HL-60 (cell line): ENCODE results near the gene EXOC6B.

Source experiments
- DNase-seq, 2 experiments: peaks; one replicate each; pipeline ENCODE4 v3.0.0-alpha.2; 2010 to 2020; ENCODE audit warnings: low read depth in 1 of 2, low spot score in 1 of 2
- H3K27ac ChIP-seq: fragments of 250-450 bp; sonication (Bioruptor Pico); replicated peaks from 2 replicates; pipeline ENCODE4 v1.5.1; 2020; ENCODE audit warnings: mild to moderate bottlenecking, moderate library complexity
- H3K27me3 ChIP-seq: fragments of 250-450 bp; sonication (Bioruptor Pico); 2 replicates; pipeline ENCODE4 v1.5.1; 2021; ENCODE audit warnings: mild to moderate bottlenecking, moderate library complexity; ENCODE audit not compliant: insufficient read depth, poor library complexity, severe bottlenecking
- H3K4me3 ChIP-seq: replicated peaks from 2 replicates; pipeline ENCODE4 v1.5.1; 2011; ENCODE audit warnings: mild to moderate bottlenecking, control low read depth, low read length; ENCODE audit not compliant: insufficient read depth
- GABPA ChIP-seq: IDR thresholded peaks from 2 replicates; pipeline ENCODE4 v1.6.1; 2012; ENCODE audit warnings: low read depth
- POLR2AphosphoS5 ChIP-seq: IDR thresholded peaks from 2 replicates; pipeline ENCODE4 v1.6.1; 2012; ENCODE audit warnings: low read depth
- SPI1 ChIP-seq: IDR thresholded peaks from 2 replicates; pipeline ENCODE4 v1.6.1; 2012; ENCODE audit warnings: low read depth, mild to moderate bottlenecking, borderline replicate concordance
- TF ChIP-seq, protein P1 (sequence below): IDR thresholded peaks from 2 replicates; pipeline ENCODE4 v1.6.1; 2012; ENCODE audit warnings: low read depth; ENCODE audit not compliant: insufficient replicate concordance
- TF ChIP-seq, protein P2 (sequence below): IDR thresholded peaks from one replicate; pipeline ENCODE4 v1.5.1; 2011; ENCODE audit warnings: low read length, control low read depth, inconsistent platforms; ENCODE audit not compliant: insufficient read depth

Gene EXOC6B

DNA sequence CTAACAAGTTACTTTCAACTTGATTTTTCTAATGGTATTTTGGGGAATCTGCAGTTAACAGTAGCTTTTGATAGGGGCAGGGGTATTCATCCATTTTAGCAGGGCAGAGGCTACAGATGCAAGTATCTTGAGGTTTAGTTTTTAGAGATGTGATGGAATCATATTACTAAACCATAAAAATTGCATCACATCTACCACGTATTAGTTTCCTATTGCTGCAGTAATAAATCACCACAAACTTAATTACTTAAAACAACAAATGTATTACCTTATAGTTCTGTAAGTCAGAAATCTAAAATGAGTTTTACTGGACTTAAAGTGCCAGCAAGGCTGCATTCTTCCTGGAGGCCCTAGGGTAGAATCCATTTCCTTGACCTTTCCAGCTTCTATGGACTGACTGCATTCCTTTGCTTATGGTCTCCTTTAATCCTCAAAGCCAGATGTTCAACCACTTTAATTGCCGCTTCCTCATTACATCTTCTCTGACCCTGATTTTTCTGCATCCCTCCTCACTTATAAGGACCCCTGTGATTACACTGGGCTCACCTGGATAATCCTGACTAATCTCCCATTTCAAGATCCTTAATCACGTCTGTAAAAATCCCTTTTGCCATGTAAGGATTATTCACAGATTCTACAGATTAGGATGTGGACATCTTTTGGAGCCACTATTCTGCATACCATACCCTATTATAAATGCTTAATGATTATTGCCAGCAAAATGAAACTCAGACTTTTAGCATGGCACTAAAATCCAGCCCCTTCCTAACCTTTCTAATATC lies 21.9 kb upstream of the EXOC6B start:
- no peak for DNase-seq
- no peak overlapping the region for H3K27ac ChIP-seq
- peaks cover 3% of the 10 kb centered on the region for H3K27me3 ChIP-seq
- TF ChIP-seq, protein P1, sequence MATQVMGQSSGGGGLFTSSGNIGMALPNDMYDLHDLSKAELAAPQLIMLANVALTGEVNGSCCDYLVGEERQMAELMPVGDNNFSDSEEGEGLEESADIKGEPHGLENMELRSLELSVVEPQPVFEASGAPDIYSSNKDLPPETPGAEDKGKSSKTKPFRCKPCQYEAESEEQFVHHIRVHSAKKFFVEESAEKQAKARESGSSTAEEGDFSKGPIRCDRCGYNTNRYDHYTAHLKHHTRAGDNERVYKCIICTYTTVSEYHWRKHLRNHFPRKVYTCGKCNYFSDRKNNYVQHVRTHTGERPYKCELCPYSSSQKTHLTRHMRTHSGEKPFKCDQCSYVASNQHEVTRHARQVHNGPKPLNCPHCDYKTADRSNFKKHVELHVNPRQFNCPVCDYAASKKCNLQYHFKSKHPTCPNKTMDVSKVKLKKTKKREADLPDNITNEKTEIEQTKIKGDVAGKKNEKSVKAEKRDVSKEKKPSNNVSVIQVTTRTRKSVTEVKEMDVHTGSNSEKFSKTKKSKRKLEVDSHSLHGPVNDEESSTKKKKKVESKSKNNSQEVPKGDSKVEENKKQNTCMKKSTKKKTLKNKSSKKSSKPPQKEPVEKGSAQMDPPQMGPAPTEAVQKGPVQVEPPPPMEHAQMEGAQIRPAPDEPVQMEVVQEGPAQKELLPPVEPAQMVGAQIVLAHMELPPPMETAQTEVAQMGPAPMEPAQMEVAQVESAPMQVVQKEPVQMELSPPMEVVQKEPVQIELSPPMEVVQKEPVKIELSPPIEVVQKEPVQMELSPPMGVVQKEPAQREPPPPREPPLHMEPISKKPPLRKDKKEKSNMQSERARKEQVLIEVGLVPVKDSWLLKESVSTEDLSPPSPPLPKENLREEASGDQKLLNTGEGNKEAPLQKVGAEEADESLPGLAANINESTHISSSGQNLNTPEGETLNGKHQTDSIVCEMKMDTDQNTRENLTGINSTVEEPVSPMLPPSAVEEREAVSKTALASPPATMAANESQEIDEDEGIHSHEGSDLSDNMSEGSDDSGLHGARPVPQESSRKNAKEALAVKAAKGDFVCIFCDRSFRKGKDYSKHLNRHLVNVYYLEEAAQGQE, result no peak
- TF ChIP-seq SPI1, result no peak
- TF ChIP-seq POLR2AphosphoS5, result no peak
- TF ChIP-seq GABPA, result no peak
- TF ChIP-seq, protein P2, sequence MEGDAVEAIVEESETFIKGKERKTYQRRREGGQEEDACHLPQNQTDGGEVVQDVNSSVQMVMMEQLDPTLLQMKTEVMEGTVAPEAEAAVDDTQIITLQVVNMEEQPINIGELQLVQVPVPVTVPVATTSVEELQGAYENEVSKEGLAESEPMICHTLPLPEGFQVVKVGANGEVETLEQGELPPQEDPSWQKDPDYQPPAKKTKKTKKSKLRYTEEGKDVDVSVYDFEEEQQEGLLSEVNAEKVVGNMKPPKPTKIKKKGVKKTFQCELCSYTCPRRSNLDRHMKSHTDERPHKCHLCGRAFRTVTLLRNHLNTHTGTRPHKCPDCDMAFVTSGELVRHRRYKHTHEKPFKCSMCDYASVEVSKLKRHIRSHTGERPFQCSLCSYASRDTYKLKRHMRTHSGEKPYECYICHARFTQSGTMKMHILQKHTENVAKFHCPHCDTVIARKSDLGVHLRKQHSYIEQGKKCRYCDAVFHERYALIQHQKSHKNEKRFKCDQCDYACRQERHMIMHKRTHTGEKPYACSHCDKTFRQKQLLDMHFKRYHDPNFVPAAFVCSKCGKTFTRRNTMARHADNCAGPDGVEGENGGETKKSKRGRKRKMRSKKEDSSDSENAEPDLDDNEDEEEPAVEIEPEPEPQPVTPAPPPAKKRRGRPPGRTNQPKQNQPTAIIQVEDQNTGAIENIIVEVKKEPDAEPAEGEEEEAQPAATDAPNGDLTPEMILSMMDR, result no peak
- H3K4me3 ChIP-seq, result no peak overlapping the region

DNA sequence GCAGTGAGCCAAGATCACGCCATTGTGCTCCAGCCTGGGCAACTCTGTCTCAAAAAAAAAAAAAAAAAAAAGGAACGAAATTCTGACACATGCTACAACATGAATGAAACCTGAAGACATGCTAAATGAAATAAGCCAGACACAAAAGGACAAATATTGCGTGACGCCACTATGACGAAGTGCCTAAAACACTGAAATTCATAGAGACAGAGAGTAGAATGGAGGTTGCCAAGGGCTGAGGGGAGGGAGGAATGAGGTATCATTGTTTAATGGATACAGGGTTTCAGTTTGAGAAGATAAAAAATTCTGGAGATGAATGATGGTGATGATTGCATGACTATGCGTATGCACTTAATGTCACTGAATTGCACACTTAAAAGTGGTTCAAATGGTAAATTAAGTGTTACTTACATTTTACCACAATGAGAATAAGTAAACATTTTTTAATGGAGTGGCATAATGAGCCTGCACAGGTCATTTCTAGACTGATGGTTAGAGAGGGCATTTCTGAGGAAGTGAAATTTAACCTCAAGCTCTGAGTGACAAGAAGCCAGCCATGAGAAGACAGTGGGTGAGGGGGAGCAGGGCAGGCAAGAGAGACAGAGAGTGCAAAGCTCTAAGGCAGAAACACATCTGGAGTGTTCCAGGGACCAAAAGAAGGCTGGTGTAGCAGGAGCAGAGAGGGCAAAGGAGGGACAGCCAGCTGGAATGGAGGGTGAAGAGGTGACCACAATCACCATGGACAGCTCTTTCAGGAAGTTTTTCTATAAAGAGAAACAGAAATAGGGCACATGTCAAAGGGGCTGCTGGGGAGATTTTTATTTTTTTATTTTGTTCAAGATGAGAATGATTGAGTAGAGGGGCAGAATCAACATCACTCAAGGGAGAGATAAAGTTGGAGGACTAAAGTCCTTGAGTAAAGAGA lies 20.6 kb upstream of the EXOC6B start:
- no peak overlapping the region for H3K27ac ChIP-seq
- peaks cover 3% of the 10 kb centered on the region for H3K27me3 ChIP-seq
- DNase-seq, result no peak
- no peak overlapping the region for H3K4me3 ChIP-seq
- TF ChIP-seq, protein P1, result peak; percentile 87
- TF ChIP-seq, protein P2, result no peak
- TF ChIP-seq SPI1, result no peak

DNA sequence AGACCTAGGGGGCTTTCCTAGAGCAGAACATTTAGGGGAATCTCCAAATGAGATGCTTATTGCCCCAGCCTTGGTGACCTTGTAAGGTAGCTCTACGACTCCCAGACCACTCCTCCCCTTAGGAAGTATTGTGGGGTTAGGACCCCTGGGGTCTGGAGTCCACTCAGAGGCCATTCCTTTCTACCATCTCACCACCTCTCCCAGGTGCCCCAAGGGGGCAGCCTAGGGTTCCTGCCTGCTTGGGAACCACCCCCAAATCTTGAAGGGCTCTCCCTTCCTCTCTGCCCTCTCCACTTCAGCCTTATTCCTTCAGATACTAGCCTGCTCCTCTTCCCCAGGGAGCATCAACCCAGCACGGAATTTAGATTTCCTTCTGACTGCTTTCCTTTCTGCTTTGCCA lies 17.5 kb upstream of the EXOC6B start:
- TF ChIP-seq GABPA, result no peak
- no peak overlapping the region for H3K27ac ChIP-seq

DNA sequence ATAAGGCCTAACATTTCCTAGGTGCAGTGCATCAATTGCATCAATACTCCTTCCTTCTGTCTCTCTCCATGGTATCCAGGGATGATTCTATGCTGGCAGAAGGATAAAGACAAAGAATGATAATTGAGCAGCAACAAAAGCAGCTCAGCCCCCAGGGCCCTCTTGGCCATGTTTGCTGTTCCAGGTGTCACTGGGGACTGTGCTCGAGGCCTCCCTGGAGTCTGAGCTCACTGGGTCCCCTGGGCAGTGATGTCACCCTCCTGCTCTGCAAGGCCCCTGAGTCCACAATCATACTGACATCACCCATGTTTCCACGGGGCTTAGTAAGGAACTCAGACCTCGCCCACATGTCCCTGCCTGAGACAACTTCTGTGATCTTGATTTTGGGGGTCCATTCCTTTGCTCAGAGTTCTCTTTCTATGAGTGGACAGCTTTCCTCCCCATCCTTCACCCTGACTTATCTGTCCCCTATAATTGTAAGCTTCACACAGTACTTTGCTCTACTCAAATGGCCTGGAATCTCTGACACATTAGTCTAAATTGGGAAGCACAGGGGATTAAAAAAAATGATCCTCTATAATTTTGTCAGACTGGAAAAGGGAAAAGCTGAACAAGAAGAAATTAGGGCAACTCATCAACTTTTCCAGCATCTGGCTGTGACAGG lies 15.8 kb upstream of the EXOC6B start:
- Histone ChIP-seq H3K27me3 (no peaks in the 10 kb centered on the region), H3K27ac (no peak overlapping the region), H3K4me3 (no peak overlapping the region)
- no peak for DNase-seq
- TF ChIP-seq GABPA, result no peak
- TF ChIP-seq, protein P2, result no peak
- TF ChIP-seq POLR2AphosphoS5, result no peak
- TF ChIP-seq, protein P1, result peak; percentile 16
- no peak for TF ChIP-seq SPI1

More for the DNA sequence above, 17.5 kb upstream of the EXOC6B start:
- Histone ChIP-seq H3K4me3 (no peak overlapping the region), H3K27me3 (no peaks in the 10 kb centered on the region)
- no peak for DNase-seq
